IMR-90 (cell line): ENCODE measurements around the gene KRT37.

Source experiments
- CTCF ChIP-seq: conservative IDR thresholded peaks from 2 replicates; pipeline ENCODE4 v1.5.1; 2012; ENCODE audit warnings: mild to moderate bottlenecking, low read depth, low read length, improper control_type of control experiment
- MXI1 ChIP-seq: IDR thresholded peaks from 2 replicates; pipeline ENCODE4 v1.6.1; 2012; ENCODE audit warnings: low read depth, mild to moderate bottlenecking, low read length, moderate library complexity, borderline replicate concordance
- POLR2A ChIP-seq: IDR thresholded peaks from 2 replicates; pipeline ENCODE4 v1.6.1; 2012; ENCODE audit warnings: mild to moderate bottlenecking, low read depth, low read length

GRCh38 chr17:41416479-41416878 is 7.9 kb downstream of the KRT37 start:
- TF ChIP-seq MXI1 (no peak), CTCF (no peak), POLR2A (no peak)
